Subcutaneous adipose tissue (tissue), 4 donors: Measurements from ENCODE around the gene ACTRT2. TPM values are rescaled to one million over a fixed set of nuclear protein-coding genes. Genes with fewer than 3 reads are reported as not detected.

Source experiments
- total RNA-seq, 4 donors: library from RNA; depleted of rRNA; stranded (reverse); fragments of >200 nt; gene quantifications; one replicate each; pipeline ENCODE4 v1.1.0, GENCODE V29; 2016
- TF ChIP-seq, protein P1 (sequence below): fragments of 450-650 bp; IDR thresholded peaks from one replicate; pipeline ENCODE4 v1.5.1; 2016; ENCODE audit warnings: low read depth, mild to moderate bottlenecking, control low read depth, antibody characterized with exemption, moderate library complexity

The ACTRT2 gene
- total RNA-seq, 4 donors from 2014 or later, result not detected

DNA sequence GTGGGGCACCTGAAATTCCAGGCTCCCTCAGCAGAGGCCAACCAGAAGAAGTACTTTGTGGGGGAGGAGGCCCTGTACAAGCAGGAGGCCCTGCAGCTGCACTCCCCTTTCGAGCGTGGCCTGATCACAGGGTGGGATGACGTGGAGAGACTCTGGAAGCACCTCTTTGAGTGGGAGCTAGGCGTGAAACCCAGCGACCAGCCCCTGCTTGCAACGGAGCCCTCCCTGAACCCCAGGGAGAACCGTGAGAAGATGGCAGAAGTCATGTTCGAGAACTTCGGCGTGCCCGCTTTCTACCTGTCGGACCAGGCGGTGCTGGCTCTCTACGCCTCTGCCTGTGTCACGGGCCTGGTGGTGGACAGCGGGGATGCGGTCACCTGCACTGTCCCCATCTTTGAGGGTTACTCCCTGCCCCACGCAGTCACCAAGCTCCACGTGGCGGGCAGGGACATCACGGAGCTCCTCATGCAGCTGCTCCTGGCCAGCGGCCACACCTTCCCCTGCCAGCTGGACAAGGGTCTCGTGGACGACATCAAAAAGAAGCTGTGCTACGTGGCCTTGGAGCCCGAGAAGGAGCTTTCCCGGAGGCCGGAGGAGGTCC is 634 bp downstream of the ACTRT2 start:
- TF ChIP-seq, protein P1, sequence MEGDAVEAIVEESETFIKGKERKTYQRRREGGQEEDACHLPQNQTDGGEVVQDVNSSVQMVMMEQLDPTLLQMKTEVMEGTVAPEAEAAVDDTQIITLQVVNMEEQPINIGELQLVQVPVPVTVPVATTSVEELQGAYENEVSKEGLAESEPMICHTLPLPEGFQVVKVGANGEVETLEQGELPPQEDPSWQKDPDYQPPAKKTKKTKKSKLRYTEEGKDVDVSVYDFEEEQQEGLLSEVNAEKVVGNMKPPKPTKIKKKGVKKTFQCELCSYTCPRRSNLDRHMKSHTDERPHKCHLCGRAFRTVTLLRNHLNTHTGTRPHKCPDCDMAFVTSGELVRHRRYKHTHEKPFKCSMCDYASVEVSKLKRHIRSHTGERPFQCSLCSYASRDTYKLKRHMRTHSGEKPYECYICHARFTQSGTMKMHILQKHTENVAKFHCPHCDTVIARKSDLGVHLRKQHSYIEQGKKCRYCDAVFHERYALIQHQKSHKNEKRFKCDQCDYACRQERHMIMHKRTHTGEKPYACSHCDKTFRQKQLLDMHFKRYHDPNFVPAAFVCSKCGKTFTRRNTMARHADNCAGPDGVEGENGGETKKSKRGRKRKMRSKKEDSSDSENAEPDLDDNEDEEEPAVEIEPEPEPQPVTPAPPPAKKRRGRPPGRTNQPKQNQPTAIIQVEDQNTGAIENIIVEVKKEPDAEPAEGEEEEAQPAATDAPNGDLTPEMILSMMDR, result no peak

DNA sequence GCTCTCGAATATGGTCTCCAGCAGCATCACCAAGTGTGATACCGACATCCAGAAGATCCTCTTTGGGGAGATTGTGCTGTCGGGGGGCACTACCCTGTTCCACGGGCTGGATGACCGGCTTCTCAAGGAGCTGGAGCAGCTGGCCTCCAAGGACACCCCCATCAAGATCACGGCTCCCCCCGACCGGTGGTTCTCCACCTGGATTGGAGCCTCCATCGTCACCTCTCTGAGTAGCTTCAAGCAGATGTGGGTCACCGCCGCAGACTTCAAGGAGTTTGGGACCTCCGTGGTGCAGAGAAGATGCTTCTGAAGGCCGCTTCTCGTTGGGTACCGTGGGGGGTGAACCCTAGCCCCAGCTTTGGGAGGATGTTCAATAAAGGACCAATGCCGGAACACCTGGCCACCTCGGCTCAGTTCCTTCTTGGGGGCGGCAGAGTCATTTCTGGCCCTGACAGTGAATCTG is 1.3 kb downstream of the ACTRT2 start:
- TF ChIP-seq, protein P1, result no peak

DNA sequence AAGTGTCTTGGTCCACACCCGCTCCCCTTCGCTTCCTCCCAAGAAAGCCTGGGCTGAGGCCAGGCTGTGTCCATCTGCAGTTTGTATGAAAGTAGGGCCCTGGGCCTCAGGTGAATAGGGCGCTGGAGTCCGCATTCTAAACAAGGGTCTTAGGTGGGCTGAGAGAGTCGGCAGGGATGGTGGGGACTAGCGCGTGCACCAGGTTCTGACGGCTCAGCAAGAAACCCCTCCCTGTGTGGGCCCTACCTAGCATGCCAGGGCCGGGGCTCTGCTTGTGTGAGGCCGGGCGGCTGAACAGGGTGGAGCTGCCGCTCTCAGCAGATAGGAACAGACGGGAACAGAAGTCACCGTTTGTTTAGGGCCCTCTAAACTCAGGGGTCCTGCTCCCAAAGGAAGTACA is 1.7 kb downstream of the ACTRT2 start:
- TF ChIP-seq, protein P1, result no peak

DNA sequence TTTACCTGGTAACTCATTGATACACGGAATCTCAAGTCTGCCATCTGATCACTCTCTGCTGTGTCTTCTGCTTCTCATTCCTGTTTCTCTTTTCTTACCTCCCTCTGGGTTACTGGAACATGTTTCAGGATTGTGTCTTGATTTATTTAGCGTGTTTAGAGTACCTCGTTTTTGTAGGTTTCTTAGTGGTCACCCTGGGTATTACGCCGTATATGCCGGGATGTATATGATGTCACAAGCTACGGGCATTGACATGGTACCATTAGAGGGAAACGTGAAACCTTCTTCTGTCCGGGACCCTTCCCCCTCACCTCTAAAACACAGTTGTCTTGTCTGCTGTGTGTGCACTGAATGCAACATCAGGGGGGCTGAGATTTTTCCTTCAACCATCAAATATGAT is 2.8 kb downstream of the ACTRT2 start:
- TF ChIP-seq, protein P1, result no peak

DNA sequence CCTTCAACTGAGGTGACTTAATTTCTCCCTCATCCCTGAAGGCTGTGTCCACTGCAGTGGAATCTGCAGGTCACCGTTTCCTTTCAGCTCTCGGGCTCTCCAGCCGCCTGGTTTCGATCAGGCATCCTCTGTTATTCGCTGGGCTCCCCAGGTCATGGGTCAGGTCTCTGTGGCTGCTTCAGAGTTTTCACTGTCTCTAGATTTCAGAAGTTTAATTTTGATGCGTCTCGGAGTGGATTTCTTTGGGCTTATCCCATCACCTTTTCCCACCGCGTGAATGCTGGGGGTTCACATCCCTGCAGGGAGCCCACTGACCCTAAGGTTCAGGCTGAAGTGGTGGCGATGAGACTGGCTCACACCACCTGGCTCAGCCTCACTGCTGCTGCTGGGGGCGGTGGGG is 3.3 kb downstream of the ACTRT2 start:
- TF ChIP-seq, protein P1, result no peak

DNA sequence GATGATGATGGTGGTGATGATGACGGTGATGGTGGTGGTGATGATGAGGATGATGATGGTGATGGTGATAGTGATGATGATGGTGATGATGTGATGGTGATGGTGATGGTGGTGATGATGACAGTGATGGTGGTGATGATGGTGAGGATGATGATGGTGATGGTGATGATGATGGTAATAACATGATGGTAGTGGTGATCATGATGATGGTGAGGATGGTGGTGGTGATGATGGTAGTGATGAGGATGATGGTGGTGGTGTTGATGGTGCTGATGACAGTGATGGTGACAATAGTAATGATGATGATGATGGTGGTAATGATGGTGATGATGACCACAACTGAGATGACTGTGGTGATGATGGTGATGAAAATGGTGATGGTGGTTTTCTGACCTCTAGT is 4.9 kb downstream of the ACTRT2 start:
- TF ChIP-seq, protein P1, result no peak

DNA sequence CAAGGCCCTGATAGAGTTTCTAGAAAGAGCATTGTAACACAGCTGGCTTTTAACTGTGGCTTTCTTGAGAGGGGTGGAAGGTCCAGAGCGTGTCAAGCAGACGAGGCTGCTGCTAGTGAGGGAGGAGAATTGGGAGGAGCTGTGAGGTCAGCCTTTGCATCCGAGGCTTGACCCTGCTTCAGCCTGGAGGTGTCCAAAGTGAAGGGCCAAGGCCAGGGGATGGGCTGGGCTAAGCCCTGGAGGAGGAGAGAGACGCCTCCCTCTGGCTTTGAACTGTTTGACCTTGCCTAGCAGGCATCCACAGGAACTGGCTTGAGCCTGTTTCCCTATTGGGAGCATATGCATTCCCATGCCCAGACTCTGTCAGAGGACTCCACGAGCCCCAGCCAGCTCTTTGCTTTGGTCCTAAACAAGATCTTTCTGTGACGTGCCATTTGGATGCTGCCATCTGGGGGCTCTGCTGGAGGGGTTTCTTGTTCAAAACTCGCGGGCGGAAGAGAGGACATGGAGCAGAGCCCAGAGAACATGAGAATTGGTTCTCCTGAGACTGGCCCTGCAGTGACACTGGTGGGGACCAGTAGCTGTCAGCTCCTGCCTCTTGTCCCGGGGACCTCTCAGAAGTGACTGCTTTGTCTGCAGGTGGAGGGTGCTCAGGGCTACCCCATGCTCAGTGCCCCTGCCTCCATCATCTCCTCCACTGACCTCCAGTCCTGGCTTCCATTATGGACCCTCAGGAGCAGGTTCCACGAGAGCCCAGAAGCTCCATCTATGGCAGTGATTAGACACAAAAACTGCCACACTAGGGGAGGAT is 5.5 kb downstream of the ACTRT2 start:
- TF ChIP-seq, protein P1, result no peak
